K562 (cell line): ENCODE data around the gene CCDC136. TPM values are rescaled to one million over a fixed set of nuclear protein-coding genes. Genes with fewer than 3 reads are reported as not detected.

Experiments used
- CBFA2T2 ChIP-seq: fragments of 450-650 bp; conservative IDR thresholded peaks from 2 replicates; pipeline ENCODE4 v1.6.1; 2017; ENCODE audit warnings: mild to moderate bottlenecking
- DNMT1 ChIP-seq: fragments of 450-650 bp; IDR thresholded peaks from 2 replicates; pipeline ENCODE4 v1.6.1; 2016; ENCODE audit warnings: antibody characterized with exemption, mild to moderate bottlenecking
- ETV1 ChIP-seq: fragments of 450-650 bp; conservative IDR thresholded peaks from 2 replicates; pipeline ENCODE4 v1.6.1; 2016; ENCODE audit warnings: missing genetic modification characterization, control low read depth, low read depth, missing compliant biosample characterization
- ETV5 ChIP-seq: sonication (generic); formaldehyde crosslinking; IDR thresholded peaks from 2 replicates; pipeline ENCODE4 v1.4.0; 2020; ENCODE audit warnings: low read depth, mild to moderate bottlenecking, missing genetic modification reagents
- GMEB1 ChIP-seq: fragments of 250-450 bp; sonication (Bioruptor Pico); IDR thresholded peaks from 2 replicates; pipeline ENCODE4 v1.4.0; 2020; ENCODE audit warnings: mild to moderate bottlenecking
- HINFP ChIP-seq: fragments of 450-650 bp; conservative IDR thresholded peaks from 2 replicates; pipeline ENCODE4 v1.6.1; 2016; ENCODE audit warnings: missing genetic modification characterization, low read depth, mild to moderate bottlenecking, control low read depth, missing compliant biosample characterization
- KDM4B ChIP-seq, 2 experiments: fragments of 450-650 bp in 1 of 2; sonication (generic) in 1 of 2; IDR thresholded peaks; 2 replicates each; pipeline ENCODE4 v1.6.1; 2016 to 2017; ENCODE audit warnings: borderline replicate concordance in 2 of 2, antibody characterized with exemption in 1 of 2, low read depth in 1 of 2, mild to moderate bottlenecking in 1 of 2
- NEUROD1 ChIP-seq: fragments of 150-350 bp; IDR thresholded peaks from 2 replicates; pipeline ENCODE4 v1.6.1; 2014; ENCODE audit warnings: borderline replicate concordance, low read length, low read depth; ENCODE audit not compliant: partially characterized antibody
- NRF1 ChIP-seq, 2 experiments: fragments of 450-650 bp; IDR thresholded peaks in 1 of 2; conservative IDR thresholded peaks in 1 of 2; 2 replicates each; pipeline ENCODE4 v1.6.1; 2014; ENCODE audit warnings: mild to moderate bottlenecking in 2 of 2
- ZBTB7A ChIP-seq: IDR thresholded peaks from 2 replicates; pipeline ENCODE4 v1.6.1; 2011; ENCODE audit warnings: low read depth, mild to moderate bottlenecking, low read length, moderate library complexity, borderline replicate concordance; ENCODE audit not compliant: control insufficient read depth
- ZC3H8 ChIP-seq: fragments of 450-650 bp; IDR thresholded peaks from 2 replicates; pipeline ENCODE4 v1.6.1; 2017
- ZNF224 ChIP-seq: sonication (generic); formaldehyde crosslinking; IDR thresholded peaks from 2 replicates; pipeline ENCODE4 v1.8.0; 2022; ENCODE audit warnings: mild to moderate bottlenecking, missing genetic modification reagents
- ZNF263 ChIP-seq: sonication (generic); formaldehyde crosslinking; IDR thresholded peaks from 2 replicates; pipeline ENCODE4 v1.8.0; 2022; ENCODE audit warnings: mild to moderate bottlenecking, missing genetic modification reagents, borderline replicate concordance
- ZNF318 ChIP-seq, 2 experiments: fragments of 450-650 bp; IDR thresholded peaks; 2 replicates each; pipeline ENCODE4 v1.6.1; 2016; ENCODE audit warnings: mild to moderate bottlenecking in 2 of 2, borderline replicate concordance in 1 of 2, low read depth in 1 of 2, moderate library complexity in 1 of 2
- ZNF324 ChIP-seq: fragments of 250-450 bp; sonication (Bioruptor Pico); IDR thresholded peaks from 2 replicates; pipeline ENCODE4 v1.4.0; 2020; ENCODE audit warnings: mild to moderate bottlenecking
- ZNF668 ChIP-seq: fragments of 250-450 bp; sonication (Bioruptor Pico); IDR thresholded peaks from 2 replicates; pipeline ENCODE4 v1.8.0; 2022; ENCODE audit warnings: mild to moderate bottlenecking, inconsistent platforms
- polyA plus RNA-seq, 8 experiments: library from polyadenylated mRNA; depleted of rRNA in 4 of 8; stranded (reverse) in 5 of 8; unstranded in 3 of 8; fragments of >200 nt; fragmentation: Nextera tagmentation in 2 of 8; fragmentation: Illumina TruSeq in 1 of 8; extraction: Ambion mirVana in 2 of 8; extraction: Trizol in 1 of 8; gene quantifications; 2 replicates each; pipeline versions ENCODE4 v1.2.1 to v1.2.3, GENCODE V29; 2011 to 2014; ENCODE audit warnings: inconsistent platforms in 1 of 8, missing spikeins in 1 of 8
- total RNA-seq, 7 experiments: library from RNA; depleted of rRNA in 6 of 7; stranded (reverse); fragments of >200 nt in 6 of 7; fragmentation: Illumina TruSeq in 2 of 7; extraction: Trizol in 2 of 7; gene quantifications; 2 replicates each; pipeline versions ENCODE4 v1.2.1 to v1.2.3, GENCODE V29; 2011 to 2021; ENCODE audit warnings: low replicate concordance in 1 of 7

The CCDC136 gene
- total and polyA plus RNA-seq, 9 of the 15 experiments (the other 6 are each of a cell fraction or from before 2014, with no cell fraction given), result 2.4 to 40.8 (median 26.5) TPM

GRCh38 chr7:128831178-128831993 is 39.6 kb downstream of the CCDC136 start (continued):
- TF ChIP-seq ZNF318 (IDR thresholded peaks at IDR 0.05; ENCODE audit: borderline replicate concordance in 1 of 2, low read depth in 1 of 2) (no peak), DNMT1 (no peak), ZC3H8 (no peak), NEUROD1 (peak; percentile 63), ETV5 (CRISPR knock-in tag) (no peak), ZNF224 (CRISPR knock-in tag) (no peak), ETV1 (no peak; the same call in 1 of the 2 replicates), ZBTB7A (peak; percentile 98), GMEB1 (no peak), ZNF324 (CRISPR knock-in tag) (no peak), ZNF263 (CRISPR knock-in tag) (peak; percentile 32; the same call in 1 of the 2 replicates), KDM4B (IDR thresholded peaks at IDR 0.05; ENCODE audit: borderline replicate concordance in 2 of 2, low read depth in 1 of 2) (no peak), NRF1 (conservative IDR thresholded peaks at IDR 0.05 in 1 of 2, IDR thresholded peaks at IDR 0.05 in 1 of 2) (peak; percentile 20 to 40; a peak in 2 of 4 replicates), CBFA2T2 (no peak), HINFP (tag) (no peak), ZNF668 (no peak)
